Measurements from ENCODE around the gene BOLA3. TPM values are rescaled to one million over a fixed set of nuclear protein-coding genes. Genes with fewer than 3 reads are reported as not detected.
"Not testable (repeated sequence)": the region's sequence is repeated elsewhere in the genome, so short reads cannot be mapped to it uniquely, and the experiment has no call there.

BOLA3 gene
- 135 and 238 TPM in 2 replicates for total RNA-seq (2014; rRNA removed; shearing (Covaris generic))

- peak; percentile 62 for DNase-seq (ENCODE audit: low spot score)
Measured at GRCh38 chr2:74147727-74148456, at the start of gene BOLA3. BOLA3 (minus strand) TSS chr2:74147912; CDS start chr2:74147874, 38 bp downstream.

GRCh38 chr2:74197049-74197448 lies 49.3 kb upstream of the BOLA3 start:
- no peak for DNase-seq (ENCODE audit: low spot score)

GRCh38 chr2:74194799-74195198 lies 47.1 kb upstream of the BOLA3 start:
- no peak for DNase-seq (ENCODE audit: low spot score)

- DNase-seq (ENCODE audit: low spot score): no peak
Measured at GRCh38 chr2:74191596-74192380, 44.1 kb upstream of the BOLA3 start.

- DNase-seq (ENCODE audit: low spot score): no peak
Measured at GRCh38 chr2:74188696-74189095, 41.0 kb upstream of the BOLA3 start.

- DNase-seq (ENCODE audit: low spot score): peak; percentile 36
Measured at GRCh38 chr2:74188018-74188601, 40.4 kb upstream of the BOLA3 start.

- not testable (repeated sequence) for DNase-seq (ENCODE audit: low spot score)
Measured at GRCh38 chr2:74186706-74187105, 39.0 kb upstream of the BOLA3 start.

GRCh38 chr2:74186038-74186437 lies 38.3 kb upstream of the BOLA3 start:
- DNase-seq (ENCODE audit: low spot score): no peak

GRCh38 chr2:74183878-74184277 lies 36.2 kb upstream of the BOLA3 start:
- DNase-seq (ENCODE audit: low spot score): no peak

GRCh38 chr2:74181739-74182138 lies 34.0 kb upstream of the BOLA3 start:
- no peak for DNase-seq (ENCODE audit: low spot score)

- DNase-seq (ENCODE audit: low spot score): no peak
Measured at GRCh38 chr2:74179063-74179865, 31.6 kb upstream of the BOLA3 start.

GRCh38 chr2:74178211-74179062 lies 30.7 kb upstream of the BOLA3 start, which contains the start of gene MOB1A:
MOB1A (minus strand) TSS chr2:74178879; CDS start chr2:74178674, 205 bp downstream.
- DNase-seq (ENCODE audit: low spot score): peak; percentile 97

- DNase-seq (ENCODE audit: low spot score): no peak
Measured at GRCh38 chr2:74177696-74178095, 30.0 kb upstream of the BOLA3 start.

GRCh38 chr2:74174909-74175308 lies 27.2 kb upstream of the BOLA3 start:
- no peak for DNase-seq (ENCODE audit: low spot score)

- no peak for DNase-seq (ENCODE audit: low spot score)
Measured at GRCh38 chr2:74168739-74169138, 21.0 kb upstream of the BOLA3 start.

GRCh38 chr2:74164761-74165160 lies 17.0 kb upstream of the BOLA3 start:
- no peak for DNase-seq (ENCODE audit: low spot score)

- DNase-seq (ENCODE audit: low spot score): no peak
Measured at GRCh38 chr2:74162951-74163350, 15.2 kb upstream of the BOLA3 start.

- no peak for DNase-seq (ENCODE audit: low spot score)
Measured at GRCh38 chr2:74155830-74156229, 8.1 kb upstream of the BOLA3 start.

- no peak for DNase-seq (ENCODE audit: low spot score)
Measured at GRCh38 chr2:74152954-74153353, 5.2 kb upstream of the BOLA3 start.

GRCh38 chr2:74149570-74150319 lies 2.0 kb upstream of the BOLA3 start:
- no peak for DNase-seq (ENCODE audit: low spot score)

Data from A172 (cell line).